ENCODE data around the gene ZNF423. TPM values are rescaled to one million over a fixed set of nuclear protein-coding genes. Genes with fewer than 3 reads are reported as not detected.

ZNF423 gene
- total and polyA plus RNA-seq, 9 of the 15 experiments (the other 6 are each of a cell fraction or from before 2014, with no cell fraction given), result not detected

DNA sequence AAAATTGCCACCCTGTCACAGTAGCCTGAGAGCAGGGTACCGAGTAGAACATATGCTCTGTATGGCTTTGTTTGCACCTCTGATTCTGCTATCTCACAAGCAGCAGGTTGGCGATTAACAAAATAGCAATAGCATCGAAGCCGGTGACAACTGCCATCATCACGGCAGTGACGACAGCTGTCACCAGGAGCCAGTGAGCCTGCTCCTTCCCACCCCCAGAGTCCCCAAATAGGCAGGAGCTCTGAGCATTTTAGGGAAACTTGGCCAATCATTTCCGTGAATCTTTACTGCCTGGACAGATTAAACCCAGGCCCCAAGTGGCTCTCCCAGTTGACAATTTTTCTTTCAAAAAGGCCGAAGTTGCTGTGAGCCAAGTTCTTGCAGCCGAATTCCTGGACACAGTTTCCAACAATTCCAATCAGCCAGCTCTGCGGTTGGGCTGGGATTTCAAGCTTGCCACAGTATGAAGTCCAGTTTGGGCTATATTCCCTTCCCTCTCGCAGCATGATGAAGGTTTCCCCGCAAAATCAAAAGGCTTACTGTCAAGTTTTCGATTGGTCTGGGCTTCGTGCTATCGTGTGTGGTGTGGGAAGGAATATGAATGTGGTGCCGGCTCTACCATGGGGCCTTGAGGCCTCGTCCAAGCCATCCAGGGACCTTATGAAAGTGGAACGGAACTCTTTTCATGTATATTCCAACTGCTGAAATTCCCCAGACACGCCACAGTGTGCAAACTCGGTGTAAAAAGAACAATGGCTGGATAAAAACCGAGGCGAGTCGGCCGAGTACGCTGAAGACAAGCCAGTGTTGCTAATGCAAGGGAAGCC is 295.7 kb downstream of the ZNF423 start:
- Histone ChIP-seq H3K79me2 (ENCODE audit: control insufficient read depth, insufficient read depth, low read length) (no peaks in the 10 kb centered on the region), H3K4me1 (replicated peaks in 1 of 2; ENCODE audit: control insufficient read depth in 2 of 2, insufficient read depth in 2 of 2, low read length in 2 of 2) (no peaks in the 10 kb centered on the region), H2AFZ (ENCODE audit: low read depth, low read length) (no peak overlapping the region), H3K27me3 (ENCODE audit: control insufficient read depth in 2 of 2, insufficient read depth in 2 of 2, low read length in 2 of 2) (peaks cover 6 to 32% of the 10 kb centered on the region in 2 experiments; a peak in 3 of 5 replicates), H3K9ac (ENCODE audit: insufficient read depth in 1 of 2, low read depth in 2 of 2, low read length in 2 of 2) (no peak overlapping the region), H3K9me3 (replicated peaks; ENCODE audit: control insufficient read depth, insufficient read depth, low read depth, low read length) (no peaks in the 10 kb centered on the region), H3K36me3 (ENCODE audit: control insufficient read depth, insufficient read depth, low read length) (no peaks in the 10 kb centered on the region), H3K9me1 (ENCODE audit: control insufficient read depth, insufficient read depth, low read length) (no peaks in the 10 kb centered on the region), H4K20me1 (replicated peaks; ENCODE audit: control insufficient read depth, insufficient read depth, low read length) (0 out of 2 replicates have a peak, but pooled peaks cover 5% of the 10 kb centered on the region), H3K4me2 (ENCODE audit: insufficient read depth, low read length) (no peak overlapping the region), H3K27ac (ENCODE audit: extremely low read depth, low read depth, low read length) (no peak overlapping the region), H3K4me3 (no peak overlapping the region)
- BruUV-seq (replicated peaks), result no TSS peak
- in situ Hi-C loops (cut with MboI) (no loop called here), intact Hi-C loops (cut with micrococcal nuclease) (no loop called here)
- no peak for DNase-seq (ENCODE audit: extremely low read depth in 1 of 4, low spot score in 3 of 4)
- ATAC-seq, result no peak
- TF ChIP-seq ZFX (CRISPR knock-in tag; IDR thresholded peaks at IDR 0.05) (no peak), FOXA1 (IDR thresholded peaks at IDR 0.05; ENCODE audit: borderline replicate concordance) (no peak), ZNF668 (CRISPR knock-in tag; IDR thresholded peaks at IDR 0.05) (no peak), MED1 (CRISPR knock-in tag; IDR thresholded peaks at IDR 0.05; ENCODE audit: borderline replicate concordance) (no peak)
- TF ChIP-seq, protein P1, sequence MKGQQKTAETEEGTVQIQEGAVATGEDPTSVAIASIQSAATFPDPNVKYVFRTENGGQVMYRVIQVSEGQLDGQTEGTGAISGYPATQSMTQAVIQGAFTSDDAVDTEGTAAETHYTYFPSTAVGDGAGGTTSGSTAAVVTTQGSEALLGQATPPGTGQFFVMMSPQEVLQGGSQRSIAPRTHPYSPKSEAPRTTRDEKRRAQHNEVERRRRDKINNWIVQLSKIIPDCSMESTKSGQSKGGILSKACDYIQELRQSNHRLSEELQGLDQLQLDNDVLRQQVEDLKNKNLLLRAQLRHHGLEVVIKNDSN (CRISPR knock-in tag; IDR thresholded peaks at IDR 0.05), result no peak
- CTCF ChIA-PET (ENCODE audit: low intra/inter-chr PET ratio), result no interaction called here
- POLR2A ChIA-PET, result interaction anchor here (0.8 kb wide), 1 partner anchor 24 kb away, joined by 4 read pairs; no protein-coding TSS in a partner anchor
- WGBS (ENCODE audit: insufficient coverage, low coverage, missing lambda C conversion rate), result under 1% methylated on average over 25 of the region's 25 CpGs
- no peak for FAIRE-seq
